AG10803 (cell line): Measurements from ENCODE around the gene SSH2.
A peak's percentile ranks its signal among the peaks of the same experiment; 100 is the strongest.

Source experiments
- DNase-seq: peaks from one replicate; pipeline ENCODE4 v3.0.0; 2010; ENCODE audit warnings: low read depth
- H3K4me3 ChIP-seq: 2 replicates; pipeline ENCODE4 v1.5.1; 2011; ENCODE audit warnings: mild to moderate bottlenecking, low read length, control low read depth
- CTCF ChIP-seq: conservative IDR thresholded peaks from 2 replicates; pipeline ENCODE4 v1.5.1; 2011; ENCODE audit warnings: mild to moderate bottlenecking, low read length, control low read depth, inconsistent platforms

The SSH2 gene

GRCh38 chr17:29710520-29710884 lies 219.5 kb downstream of the SSH2 start:
- no peak for DNase-seq
- H3K4me3 ChIP-seq, result no peak overlapping the region
- TF ChIP-seq CTCF, result no peak

GRCh38 chr17:29709866-29710519 lies 220.0 kb downstream of the SSH2 start:
- no peak for TF ChIP-seq CTCF
- H3K4me3 ChIP-seq, result no peak overlapping the region
- peak; percentile 68 for DNase-seq

- no peak for TF ChIP-seq CTCF
- DNase-seq, result no peak
- H3K4me3 ChIP-seq, result no peak overlapping the region
Observed at GRCh38 chr17:29707212-29707571, 222.8 kb downstream of the SSH2 start.

GRCh38 chr17:29706045-29706431 lies 224.0 kb downstream of the SSH2 start:
- DNase-seq, result no peak
- TF ChIP-seq CTCF, result no peak
- H3K4me3 ChIP-seq, result no peak overlapping the region

GRCh38 chr17:29705386-29705785 lies 224.6 kb downstream of the SSH2 start:
- H3K4me3 ChIP-seq, result no peak overlapping the region
- DNase-seq, result no peak
- TF ChIP-seq CTCF, result no peak

GRCh38 chr17:29699283-29699682 lies 230.7 kb downstream of the SSH2 start:
- TF ChIP-seq CTCF, result no peak
- DNase-seq, result peak; percentile 21
- no peak overlapping the region for H3K4me3 ChIP-seq

GRCh38 chr17:29698837-29699236 lies 231.2 kb downstream of the SSH2 start:
- DNase-seq, result no peak
- TF ChIP-seq CTCF, result no peak
- H3K4me3 ChIP-seq, result no peak overlapping the region
